KG1 (cell line): ENCODE results near the gene ANK3.

Experiments
- DNase-seq: peaks from one replicate; lab custom pipeline; 2025; lab: John Stamatoyannopoulos, UW

Gene ANK3

DNA sequence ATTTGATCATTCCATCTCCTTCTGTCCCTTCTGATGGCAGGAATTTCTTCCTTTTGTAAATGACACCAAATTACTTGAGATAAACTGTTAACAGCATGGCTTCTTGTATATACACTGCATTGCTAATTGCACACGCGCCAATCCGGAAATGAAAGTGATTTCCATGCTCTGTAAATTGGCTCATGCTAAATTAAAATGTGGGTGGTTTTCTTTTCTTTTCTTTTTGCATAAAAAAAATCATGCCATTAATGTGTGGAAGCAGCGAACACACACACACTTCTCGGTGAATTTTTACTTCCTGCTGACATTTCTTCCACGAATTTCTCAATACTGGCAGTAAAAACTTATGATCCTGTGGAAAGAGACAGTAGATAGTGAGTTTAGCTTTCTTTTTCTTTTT, 360.2 kb downstream of the ANK3 start:
- DNase-seq, result no peak

DNA sequence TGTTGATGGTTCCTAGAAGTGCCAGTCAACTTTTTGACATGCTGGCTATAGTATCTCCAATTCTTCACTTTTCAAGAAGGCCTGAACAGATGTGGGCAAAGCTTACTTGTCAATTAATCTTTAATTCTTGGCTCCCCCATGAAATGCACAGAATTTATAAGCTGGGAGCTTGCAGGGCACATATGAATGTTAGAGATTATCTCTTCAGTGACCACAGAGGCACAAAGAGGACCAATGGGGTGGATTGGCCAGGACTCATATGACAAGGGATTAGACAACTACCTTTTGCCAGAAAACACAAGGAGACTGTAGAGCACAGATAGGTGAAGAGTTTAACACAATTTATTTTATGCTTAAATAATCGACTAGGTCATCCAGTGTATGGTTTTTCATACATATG, 361.6 kb downstream of the ANK3 start:
- no peak for DNase-seq

DNA sequence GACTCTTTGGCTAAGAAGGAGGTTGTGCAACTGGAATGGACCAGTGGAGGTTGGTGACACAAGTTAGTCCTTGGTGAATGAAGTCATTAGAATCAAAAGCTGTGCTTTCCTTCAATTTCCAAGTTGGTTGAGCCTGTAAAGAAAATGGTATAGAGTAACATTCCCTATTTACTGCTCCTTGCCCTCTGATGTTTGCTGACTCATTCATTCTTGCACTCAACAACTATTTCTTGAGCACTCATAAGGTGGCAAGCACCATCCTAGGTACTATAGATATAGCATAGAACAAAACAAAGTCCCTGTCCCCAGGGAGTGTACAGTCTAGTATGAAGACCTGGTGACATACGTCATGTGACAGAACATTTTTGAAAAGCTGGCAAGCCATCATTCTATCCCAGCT, 364.4 kb downstream of the ANK3 start:
- DNase-seq, result no peak

DNA sequence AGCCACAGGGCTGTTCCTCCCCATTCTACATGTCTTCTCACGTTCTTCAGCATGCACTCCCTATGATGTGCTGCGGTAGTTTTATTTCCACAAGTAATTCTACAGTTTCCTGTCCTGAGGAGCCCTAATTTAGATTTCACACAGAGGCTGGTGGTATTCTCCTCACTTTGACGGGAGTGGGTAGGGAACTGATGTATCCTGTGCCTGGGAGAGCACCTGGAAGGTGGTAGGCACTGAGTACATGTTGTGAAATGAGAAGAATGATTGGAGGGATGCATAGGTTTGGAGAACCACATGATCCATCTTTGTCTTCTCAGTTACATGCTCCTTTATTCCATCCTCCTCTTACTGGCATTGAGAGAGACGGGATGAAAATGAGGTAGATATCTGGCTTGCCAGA, 365.2 kb downstream of the ANK3 start:
- DNase-seq, result no peak

DNA sequence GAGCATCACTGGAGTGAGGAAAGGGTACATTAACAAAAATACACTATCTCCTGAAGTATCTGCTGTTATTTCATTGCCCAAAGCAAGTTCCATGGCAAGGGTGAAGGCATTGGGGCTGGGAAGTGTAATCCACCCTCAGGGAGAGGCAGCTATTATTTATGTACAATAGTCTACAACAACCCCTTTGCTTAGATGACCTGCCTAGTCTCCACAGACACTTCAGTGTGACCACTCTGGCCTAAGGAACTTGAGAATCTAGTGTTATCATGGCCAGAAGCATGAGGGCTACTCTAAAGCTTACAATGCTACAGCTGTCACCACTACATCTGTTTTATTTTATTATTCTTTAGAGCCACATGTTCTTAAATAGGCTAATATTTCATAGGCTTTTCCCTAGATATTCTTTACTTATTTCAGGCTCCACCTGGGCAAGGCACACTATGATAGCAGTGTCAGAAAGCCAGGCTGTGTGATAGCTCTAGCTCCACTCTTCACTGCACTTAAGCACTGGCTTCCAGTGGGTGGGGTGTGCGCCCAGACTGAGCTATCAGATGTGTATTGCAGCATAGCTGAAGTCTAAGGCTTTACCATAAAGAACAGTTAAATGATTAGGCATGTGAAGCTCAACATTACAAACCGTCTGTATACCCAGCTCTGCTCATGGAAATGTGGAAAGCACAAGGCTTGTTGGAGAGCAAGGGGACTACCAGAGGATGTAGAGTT, 366.4 kb downstream of the ANK3 start:
- DNase-seq, result no peak

DNA sequence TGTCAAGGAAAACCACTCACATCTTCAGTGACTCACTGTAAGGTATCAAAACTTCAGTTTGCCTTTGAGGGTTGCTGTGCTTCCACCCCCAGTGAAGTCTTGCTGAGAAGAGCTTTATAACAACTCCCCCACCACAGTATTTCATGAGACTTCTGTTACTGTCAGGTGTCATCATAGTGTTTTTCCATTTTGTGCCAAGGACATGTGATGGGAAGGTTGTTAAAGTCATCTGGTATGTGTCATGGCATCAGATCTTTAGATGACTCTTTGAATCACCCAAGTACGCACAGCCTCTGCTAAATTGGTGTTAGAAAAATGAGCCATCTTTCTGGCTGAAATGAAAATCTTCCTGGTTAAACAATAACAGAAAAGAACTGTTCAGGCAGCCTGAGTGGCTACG, 368.3 kb downstream of the ANK3 start:
- DNase-seq, result no peak

DNA sequence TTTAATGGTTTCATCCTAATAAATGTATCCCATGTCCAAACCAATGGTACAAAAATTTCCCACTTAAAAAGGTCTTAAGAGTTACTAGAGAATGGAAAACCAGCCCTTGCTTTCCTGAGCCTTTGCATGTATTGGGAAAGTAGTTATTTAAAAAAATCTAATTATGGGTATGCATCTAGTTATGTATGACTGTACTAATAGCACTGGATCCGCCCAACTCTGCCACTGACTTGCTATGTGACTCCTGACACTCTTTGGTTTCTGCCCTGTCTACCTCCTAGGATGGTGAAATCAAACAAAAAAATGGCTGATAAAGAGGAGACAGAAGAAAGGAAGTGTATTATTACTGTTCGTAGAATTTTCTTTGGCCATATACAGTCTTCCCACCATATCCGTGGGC, 372.9 kb downstream of the ANK3 start:
- no peak for DNase-seq

DNA sequence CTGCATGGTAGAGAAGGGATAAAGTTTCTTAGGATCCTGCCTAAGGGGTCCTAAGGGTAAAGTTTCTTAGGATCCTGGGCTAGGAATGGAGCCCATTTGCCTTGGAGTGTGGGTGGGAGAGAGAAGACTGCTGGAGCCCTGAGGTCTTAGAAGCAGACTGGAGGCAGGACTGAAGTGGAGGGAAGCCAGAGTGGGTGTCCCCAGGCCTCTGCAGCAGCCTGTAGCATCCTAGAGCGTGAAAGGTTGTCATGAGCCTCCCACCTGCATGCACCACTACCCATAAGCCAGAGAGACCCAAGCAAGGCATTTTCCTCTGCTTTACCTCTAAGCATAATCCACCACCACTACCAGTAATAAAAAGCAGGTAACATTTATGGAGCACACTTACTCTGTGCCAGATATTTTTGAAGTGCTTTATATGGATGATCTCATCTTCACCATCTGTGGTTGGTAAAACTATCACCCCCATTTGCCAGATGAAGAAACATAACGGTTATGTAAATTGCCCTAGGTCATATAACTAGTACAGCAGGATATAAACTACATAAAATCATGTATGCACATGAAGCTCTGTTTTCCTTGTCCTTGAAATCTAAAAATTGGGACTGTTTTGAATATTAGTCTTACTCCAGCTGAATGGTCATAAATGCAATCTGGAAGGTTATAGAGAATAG, 379.8 kb downstream of the ANK3 start:
- DNase-seq, result no peak

DNA sequence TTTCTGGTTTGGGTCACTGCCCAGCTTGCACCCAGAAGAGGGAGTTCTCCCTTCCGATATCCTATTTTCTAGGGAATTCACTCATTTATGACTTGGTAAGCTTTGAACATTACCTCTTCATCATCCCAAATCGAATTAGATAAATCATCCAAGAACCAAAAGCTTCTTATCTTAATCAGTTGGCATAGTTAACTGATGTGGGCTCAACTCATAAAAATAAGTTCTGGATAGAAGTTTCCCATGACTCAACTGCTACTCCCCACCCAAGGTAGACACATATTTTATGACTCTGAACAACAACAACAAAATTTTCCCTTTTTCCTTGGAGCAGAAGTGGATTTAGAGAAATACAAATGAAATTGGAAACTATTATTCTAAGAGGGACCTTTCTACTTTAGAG, 380.4 kb downstream of the ANK3 start:
- no peak for DNase-seq

DNA sequence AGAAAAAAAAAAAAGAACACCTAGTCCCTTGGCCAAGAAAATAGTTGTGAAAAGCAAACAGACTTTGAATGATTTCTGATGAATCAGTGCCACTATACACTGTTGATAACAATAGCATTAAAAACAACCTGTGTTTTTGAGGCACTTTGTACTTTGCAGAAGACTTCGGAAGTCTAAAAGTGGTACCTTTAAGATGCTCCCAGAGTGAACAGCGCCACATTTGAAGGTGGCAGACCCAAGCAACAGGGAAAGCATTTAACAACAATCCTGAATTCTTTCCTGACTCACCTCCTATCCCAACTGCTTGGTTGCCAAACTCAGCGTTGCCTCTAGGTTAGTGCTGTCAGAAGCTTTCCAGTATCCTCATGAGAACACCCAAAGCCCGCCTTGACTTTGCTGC, 380.9 kb downstream of the ANK3 start:
- no peak for DNase-seq

DNA sequence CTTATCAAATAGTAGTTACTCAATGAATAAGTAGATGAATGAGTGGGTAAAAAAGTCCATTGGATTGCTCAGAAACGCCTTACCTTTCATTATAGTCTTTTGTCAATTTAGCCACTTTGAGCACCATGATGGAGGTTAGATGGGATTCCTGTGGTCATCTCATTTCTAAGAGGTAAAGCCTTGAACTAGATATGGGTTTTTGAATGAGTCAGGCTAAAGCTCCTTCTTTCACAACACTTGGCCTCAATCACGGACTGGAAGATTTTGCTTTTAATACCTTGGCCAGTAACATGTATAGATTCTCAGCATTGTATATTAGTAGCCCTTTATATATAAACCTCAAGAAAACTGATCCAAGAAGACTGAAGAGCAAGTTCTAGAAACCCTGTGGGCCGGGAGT, 383.6 kb downstream of the ANK3 start:
- DNase-seq, result no peak

DNA sequence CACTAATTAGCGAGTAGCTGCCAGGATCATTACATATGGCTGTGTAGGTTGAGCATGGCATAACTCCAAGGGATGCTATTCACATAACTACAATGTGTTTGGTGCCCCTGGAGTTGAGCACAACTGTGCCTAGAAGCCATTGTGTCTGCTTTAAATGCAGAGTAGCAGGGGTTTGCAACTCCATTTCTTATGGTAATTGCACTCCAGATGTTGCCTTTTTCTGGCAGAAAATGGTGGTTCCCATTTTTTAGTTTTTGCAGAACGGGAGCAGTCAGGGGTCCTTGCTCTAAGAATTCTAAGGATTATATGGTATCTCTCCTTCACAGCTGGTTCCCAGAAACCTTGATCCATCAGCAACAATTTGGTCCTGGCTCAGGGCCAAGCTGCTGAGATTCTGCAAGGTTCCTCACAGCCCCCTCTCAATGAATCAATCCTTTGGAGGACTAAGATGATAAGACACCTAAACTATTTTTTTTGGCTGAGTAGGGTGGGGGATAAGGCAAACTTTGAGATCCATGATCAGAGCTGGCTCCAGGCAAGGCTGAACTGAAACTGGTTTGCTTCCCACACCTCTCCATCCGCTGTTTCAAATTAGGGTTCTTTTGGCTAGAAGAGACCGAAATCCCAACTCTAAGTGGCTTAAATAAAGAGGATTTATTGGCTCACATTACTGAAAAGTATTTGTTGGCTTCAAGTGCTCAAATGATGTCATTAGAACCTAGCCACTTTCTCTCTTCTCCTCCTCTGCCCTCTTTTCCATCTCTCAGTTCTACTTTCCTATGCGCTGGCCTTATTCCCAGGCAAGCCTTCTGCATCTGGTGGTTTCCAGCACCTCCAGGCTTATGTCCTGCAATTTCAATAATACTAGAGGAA, 385.8 kb downstream of the ANK3 start:
- DNase-seq, result no peak

DNA sequence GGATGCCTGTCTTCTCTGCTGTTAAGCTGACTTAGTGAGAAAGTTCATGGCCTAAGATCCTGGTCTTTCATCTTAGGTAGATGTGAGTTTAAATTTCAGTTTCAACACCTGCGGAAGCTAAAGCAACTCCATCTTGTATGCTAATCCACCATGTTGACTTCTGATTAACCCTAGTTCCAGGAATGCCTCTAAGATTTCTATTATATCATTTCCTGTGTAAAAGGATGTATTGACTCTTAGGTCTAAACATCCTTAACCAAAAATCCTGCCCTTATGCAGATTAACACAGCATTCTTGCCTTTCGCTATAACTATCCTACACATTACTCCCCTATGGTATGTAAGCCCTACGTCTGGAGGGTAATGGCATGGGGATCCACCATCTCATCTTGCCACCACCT, 388.9 kb downstream of the ANK3 start:
- DNase-seq, result no peak

DNA sequence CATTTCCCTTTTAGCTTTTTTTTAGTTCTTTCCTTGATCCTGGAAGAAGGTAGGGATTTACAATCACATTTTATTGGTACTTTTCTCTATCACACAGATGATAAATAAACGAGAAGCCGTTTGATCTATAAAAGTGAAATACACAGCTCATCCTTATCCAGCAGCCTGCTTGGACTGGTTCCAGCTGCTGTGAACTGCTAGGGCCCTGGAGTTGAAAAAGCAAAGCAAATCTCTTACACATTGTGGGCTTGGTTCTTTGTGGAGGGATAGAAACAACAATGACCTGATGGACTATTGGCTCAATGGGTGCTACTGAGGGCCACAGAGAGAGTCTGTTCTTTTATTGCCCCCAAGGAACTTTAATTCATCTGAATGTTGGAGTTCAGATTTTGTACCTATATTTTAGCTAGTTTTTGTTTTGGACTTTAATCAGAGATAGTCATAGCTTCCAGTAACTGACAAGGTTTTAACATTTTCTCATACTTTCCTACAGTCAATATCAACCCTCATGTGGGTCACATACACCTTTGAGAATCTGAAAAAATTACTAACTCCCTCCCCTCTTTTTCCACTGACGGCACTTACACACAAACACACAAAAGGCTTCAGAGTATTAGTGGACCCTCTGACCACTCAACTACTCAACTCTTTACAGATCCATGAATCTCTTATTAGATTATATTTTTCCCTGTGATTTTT, 391.7 kb downstream of the ANK3 start:
- no peak for DNase-seq

DNA sequence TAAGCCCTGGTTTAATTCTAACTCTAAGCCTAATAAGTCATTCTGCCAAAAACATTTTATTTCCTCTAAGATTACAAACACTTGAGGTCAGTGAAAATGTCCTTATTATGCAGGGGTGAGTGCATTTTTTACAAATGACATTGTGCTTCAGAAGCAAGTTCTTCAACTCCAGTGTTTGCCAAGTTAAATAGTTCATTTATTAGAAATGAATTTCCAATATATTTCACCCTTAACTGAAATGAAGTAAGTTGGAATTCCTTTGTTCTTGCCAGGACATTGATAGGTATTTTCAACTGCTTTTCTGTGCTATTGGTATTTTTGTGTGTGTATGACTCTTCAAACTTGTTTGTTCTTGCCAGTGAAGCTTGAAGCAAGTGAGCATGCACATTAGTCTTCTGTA, 393.8 kb downstream of the ANK3 start:
- DNase-seq, result no peak

DNA sequence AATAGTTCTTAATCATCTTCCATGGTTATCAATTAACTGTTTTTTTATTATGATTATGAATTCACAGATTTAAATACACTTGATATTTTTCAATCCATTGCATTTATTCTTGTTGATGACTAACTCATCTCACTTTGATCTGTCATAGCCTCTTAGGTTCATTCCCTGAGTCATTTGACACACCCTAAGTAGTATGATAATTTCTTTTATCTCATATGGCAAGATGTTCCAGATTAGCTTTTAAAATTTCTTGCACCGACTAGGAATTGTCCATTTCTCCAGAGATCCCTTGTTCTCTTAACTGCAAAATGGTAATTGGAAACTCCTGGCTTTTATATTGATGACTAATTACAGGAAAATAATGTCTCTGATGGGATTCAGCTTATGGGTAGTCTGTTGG, 395.7 kb downstream of the ANK3 start:
- DNase-seq, result no peak

DNA sequence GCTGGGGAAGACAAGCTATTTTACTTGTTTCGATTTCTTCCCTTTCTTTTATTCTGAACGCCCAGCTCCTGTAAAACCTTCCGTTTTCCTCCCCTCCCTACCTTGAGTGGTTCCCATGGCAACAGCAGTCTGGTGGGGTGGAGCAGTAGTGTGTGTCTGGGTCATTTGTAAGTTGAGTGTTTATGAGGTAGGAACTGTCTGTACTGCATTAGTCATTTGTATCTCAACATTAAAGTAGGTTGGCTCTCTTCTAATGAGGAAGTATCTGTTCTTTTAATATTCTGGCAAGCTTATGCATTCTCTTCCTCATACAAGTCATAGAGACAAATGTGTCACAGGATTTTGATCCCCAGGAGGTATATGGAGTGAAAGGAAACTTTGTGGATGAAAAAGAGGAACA, 398.0 kb downstream of the ANK3 start:
- DNase-seq, result peak; percentile 32

DNA sequence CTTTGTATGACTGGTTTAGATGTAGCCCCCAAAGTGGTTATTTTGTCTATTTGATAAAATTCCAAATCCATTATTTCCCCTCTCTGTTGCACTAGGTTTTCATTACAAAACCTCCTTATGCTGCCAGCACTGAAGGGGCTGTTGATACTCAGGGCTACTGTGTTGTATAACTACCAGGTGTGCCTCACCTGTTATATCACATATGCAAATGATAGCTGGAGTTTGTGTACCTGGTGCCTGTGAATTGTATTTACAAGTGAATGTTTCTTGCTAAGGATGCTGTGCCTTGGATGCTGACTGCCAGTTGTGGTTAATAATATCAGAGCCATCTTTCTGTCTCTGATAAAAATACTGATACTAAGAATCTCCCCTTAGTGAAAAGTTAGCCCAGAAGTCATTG, 398.6 kb downstream of the ANK3 start:
- DNase-seq, result no peak

DNA sequence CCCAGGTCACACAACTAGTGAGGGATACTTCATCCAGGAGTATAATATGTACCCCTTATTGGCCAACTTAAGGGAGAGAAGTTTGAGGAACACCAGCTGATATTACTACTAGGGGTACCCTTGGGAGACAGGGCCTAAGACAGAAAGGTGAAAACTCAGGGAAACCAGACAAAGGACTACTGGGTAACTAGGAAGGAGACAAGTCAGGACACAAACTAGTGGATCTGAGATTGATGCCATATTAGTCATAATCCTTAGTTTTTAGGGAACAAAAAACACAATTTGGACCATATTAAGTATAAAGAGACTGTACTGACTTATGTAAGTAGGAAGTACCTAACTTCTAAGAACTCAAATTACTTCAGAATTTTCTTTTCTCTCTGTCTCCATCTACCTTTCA, 404.0 kb downstream of the ANK3 start:
- DNase-seq, result no peak

DNA sequence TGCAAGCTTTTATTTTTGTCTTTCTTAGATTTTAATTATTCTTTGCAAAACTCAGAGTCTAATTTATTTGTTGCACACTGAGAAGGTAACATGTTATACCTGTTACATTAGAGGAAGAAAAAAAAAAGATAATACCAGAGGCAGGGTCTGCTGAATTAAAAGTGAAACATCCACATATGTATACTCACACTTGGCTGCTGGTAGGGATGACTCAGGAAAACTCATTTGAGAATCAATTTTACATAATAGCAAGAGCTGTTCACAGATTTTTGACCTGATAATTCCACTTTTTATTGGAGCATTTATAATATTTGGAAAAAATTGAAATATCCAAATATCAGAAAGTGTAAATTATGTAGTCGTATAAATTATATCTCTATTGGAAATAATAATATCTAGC, 405.3 kb downstream of the ANK3 start:
- no peak for DNase-seq

DNA sequence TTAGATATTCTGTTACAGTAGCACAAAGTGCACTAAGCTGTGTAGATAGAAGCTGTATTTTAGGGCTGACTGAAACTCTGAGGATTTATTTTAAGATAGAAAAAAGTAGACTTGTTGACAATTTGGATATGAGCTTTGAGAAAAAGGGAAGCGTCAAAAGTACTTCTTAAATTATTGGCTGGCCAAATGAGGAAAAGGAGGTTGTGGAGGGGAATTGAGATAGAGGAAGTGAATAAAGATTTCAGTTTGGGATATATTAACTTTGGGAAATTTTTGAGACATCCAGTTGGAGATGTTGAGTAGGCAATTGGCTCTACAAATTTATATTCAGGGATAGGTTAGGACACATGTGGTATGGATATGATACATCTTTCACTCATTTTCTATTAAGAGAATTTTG, 409.3 kb downstream of the ANK3 start:
- no peak for DNase-seq

DNA sequence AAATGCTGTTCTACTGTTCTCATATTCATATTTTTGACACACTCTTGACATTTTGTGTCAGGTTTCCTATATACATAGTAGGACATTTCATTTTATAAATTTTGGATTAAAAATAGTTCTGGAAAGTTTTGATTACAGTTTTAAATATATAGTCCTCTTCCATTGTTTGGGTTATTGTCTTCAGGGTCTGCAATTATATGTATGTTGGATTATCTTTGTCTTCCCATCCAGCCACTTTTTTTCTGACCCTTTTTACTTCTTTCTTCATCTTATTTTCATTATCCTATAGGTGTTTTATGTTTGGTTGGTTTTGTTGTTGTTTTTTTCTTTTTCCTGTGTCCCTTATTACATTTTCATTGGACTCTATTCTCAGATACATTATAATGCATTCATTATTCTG, 412.2 kb downstream of the ANK3 start:
- DNase-seq, result no peak

DNA sequence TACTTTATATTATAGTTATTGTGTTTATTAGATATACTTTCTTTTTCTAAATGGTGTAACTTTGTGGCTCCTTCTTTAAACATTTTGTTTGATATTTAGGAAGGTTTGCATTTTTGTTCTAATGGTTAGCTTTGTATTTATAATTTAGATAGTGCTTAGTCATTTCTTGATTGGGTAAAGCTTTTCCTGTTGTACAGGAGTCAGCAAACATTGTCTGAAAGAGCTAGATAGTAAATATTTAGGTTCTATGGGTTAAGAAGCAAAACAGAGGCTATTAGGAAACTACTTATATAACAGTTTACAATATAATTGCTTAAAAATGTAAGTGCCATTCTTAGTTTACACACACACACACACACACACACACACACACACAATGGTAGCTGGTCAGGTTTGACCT, 412.8 kb downstream of the ANK3 start:
- DNase-seq, result no peak
